ENCODE results near the gene CEL. TPM values are rescaled to one million over a fixed set of nuclear protein-coding genes. Genes with fewer than 3 reads are reported as not detected.

CEL gene
- total RNA-seq, 2 experiments from 2014 or later = 2.9 to 3.0 TPM

DNA sequence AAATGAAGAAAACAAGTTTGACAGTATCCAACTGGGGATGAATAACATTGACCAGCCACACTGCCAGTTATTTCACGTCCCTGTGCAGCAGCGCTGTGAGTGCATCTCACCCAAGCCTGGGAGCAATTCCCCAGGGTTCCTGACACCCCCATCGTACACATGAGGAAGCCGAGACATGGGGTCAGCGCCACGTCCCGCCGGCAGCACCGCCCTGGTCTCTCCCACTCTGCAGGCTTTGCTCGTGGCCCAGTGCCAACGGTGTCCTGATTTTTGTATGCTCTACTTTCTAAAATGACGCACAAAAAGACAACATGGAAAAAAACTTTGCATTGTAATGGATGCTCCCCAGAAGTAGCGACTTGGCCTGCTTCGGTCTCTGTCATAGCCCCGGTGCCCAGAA is 16.6 kb upstream of the CEL start:
- intact Hi-C loops (cut with micrococcal nuclease) = no loop called here
- TF ChIP-seq CTCF (IDR thresholded peaks at IDR 0.05) = no peak
- Mint-ChIP-seq H3K27me3 (no peaks in the 10 kb centered on the region), H3K4me3 (no peak overlapping the region), H3K9me3 (no peaks in the 10 kb centered on the region), H3K27ac (no peak overlapping the region), H3K36me3 (ENCODE audit: low read depth) (peaks cover 34% of the 10 kb centered on the region), H3K4me1 (ENCODE audit: low read depth) (peaks cover 7% of the 10 kb centered on the region)
- DNase-seq (no peak), ATAC-seq (no peak)
- ChIA-PET POLR2A (no interaction called here), CTCF (interaction anchor here (1.4 kb wide), 1 partner anchor 9 kb away, joined by 3 read pairs; no protein-coding TSS in a partner anchor)

DNA sequence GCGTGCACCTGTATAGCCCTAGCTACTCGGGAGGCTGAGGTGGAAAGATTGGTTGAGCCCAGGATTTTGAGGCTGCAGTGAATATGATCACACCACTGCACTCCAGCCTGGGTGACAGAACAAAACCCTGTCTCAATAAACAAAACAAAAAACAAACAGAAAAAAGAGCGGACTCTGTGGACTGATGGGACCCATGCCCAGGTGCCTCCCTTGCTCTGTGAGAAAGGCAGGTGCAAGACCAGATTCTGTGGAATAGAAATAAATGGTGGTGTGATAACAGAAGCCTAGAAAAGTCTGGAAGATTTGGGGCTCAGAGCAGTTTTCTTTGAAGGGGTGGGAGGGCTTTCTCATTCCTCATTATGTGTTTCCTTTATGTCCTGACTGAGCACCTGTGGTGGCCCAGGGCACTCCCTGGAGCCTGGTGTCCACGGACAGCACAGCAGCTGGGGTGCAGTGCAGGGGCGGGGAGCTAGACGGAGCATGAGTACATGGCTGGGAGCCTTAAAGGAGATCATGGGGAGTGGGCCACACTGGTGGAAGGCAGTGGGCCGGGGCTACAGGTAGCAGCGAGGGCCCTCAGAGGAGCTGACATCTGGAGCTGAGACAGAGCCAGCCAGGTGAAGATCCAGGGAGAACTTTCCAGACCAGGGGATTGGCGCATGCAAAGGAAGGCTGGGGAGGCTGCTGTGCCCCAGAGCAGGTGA is 15.4 kb upstream of the CEL start:
- ChIA-PET CTCF (interaction anchor here (1.4 to 2.9 kb wide), 2 partner anchors 10 to 98 kb away, joined by 3 to 10 read pairs; no protein-coding TSS in a partner anchor), POLR2A (interaction anchor here (1.6 kb wide), 1 partner anchor 10 kb away, joined by 3 read pairs; no protein-coding TSS in a partner anchor)
- DNase-seq = no peak
- H3K4me1 Mint-ChIP-seq (ENCODE audit: low read depth) = peaks cover 7% of the 10 kb centered on the region
- H3K27ac Mint-ChIP-seq = no peak overlapping the region
- no peak overlapping the region for H3K4me3 Mint-ChIP-seq
- intact Hi-C loops (cut with micrococcal nuclease) = no loop called here
- no peak for ATAC-seq
- H3K27me3 Mint-ChIP-seq = no peaks in the 10 kb centered on the region
- H3K36me3 Mint-ChIP-seq (ENCODE audit: low read depth) = peaks cover 37% of the 10 kb centered on the region
- TF ChIP-seq CTCF (IDR thresholded peaks at IDR 0.05) = no peak
- H3K9me3 Mint-ChIP-seq = no peaks in the 10 kb centered on the region

GRCh38 chr9:133046900-133047295 is 14.9 kb upstream of the CEL start:
- Mint-ChIP-seq H3K27me3 (no peaks in the 10 kb centered on the region), H3K9me3 (no peaks in the 10 kb centered on the region), H3K27ac (no peak overlapping the region), H3K36me3 (ENCODE audit: low read depth) (peaks cover 37% of the 10 kb centered on the region), H3K4me1 (ENCODE audit: low read depth) (peaks cover 7% of the 10 kb centered on the region), H3K4me3 (no peak overlapping the region)
- intact Hi-C loops (cut with micrococcal nuclease) = no loop called here
- ChIA-PET POLR2A (interaction anchor here (1.6 kb wide), 1 partner anchor 10 kb away, joined by 3 read pairs; no protein-coding TSS in a partner anchor), CTCF (interaction anchor here (1.5 to 2.9 kb wide), 2 partner anchors 11 to 97 kb away, joined by 3 to 10 read pairs; no protein-coding TSS in a partner anchor)
- ATAC-seq (no peak), DNase-seq (no peak)
- no peak for TF ChIP-seq CTCF (IDR thresholded peaks at IDR 0.05)

- TF ChIP-seq CTCF (IDR thresholded peaks at IDR 0.05) = peak; percentile 51
- no peak overlapping the region for H3K4me3 Mint-ChIP-seq
- no peak overlapping the region for H3K27ac Mint-ChIP-seq
- H3K27me3 Mint-ChIP-seq = no peaks in the 10 kb centered on the region
- ChIA-PET CTCF (interaction anchor here (0.6 to 3.2 kb wide), 9 partner anchors 8 to 98 kb away, joined by 3 to 11 read pairs (median 3); partner anchors contain the start of gene GTF3C5), POLR2A (interaction anchor here (1.0 kb wide), 1 partner anchor 17 kb away, joined by 8 read pairs; the partner anchor contains the start of gene GTF3C5)
- H3K4me1 Mint-ChIP-seq (ENCODE audit: low read depth) = peaks cover 7% of the 10 kb centered on the region
- peak; percentile 84 for ATAC-seq
- H3K36me3 Mint-ChIP-seq (ENCODE audit: low read depth) = peaks cover 34% of the 10 kb centered on the region
- intact Hi-C loops (cut with micrococcal nuclease) = no loop called here
- H3K9me3 Mint-ChIP-seq = no peaks in the 10 kb centered on the region
- peak; percentile 54 for DNase-seq
Observed at GRCh38 chr9:133048595-133048994, 13.2 kb upstream of the CEL start.

DNA sequence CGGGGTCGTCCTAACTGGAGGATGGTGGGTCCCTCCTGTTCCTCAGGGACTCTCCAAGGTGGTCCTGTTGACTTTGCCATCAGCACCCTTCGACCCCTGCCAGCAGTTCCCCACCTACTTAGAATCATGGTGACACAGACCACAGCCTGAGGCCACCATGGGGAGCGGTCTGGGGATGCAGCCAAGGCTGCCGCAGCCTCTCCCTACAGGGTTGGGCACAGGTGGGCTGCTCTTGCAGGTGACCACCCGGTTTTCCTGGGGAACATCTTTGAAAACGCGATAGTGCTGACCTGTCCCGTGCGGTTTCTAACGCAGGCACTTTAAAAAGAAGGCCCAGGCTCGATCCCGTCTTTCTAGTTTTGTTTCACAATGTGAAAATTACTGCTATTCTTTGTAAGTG is 12.7 kb upstream of the CEL start:
- H3K4me3 Mint-ChIP-seq = no peak overlapping the region
- no peaks in the 10 kb centered on the region for H3K27me3 Mint-ChIP-seq
- intact Hi-C loops (cut with micrococcal nuclease) = no loop called here
- H3K9me3 Mint-ChIP-seq = no peaks in the 10 kb centered on the region
- H3K4me1 Mint-ChIP-seq (ENCODE audit: low read depth) = peaks cover 7% of the 10 kb centered on the region
- POLR2A ChIA-PET = interaction anchor here (1.0 kb wide), 1 partner anchor 17 kb away, joined by 8 read pairs; the partner anchor contains the start of gene GTF3C5
- H3K36me3 Mint-ChIP-seq (ENCODE audit: low read depth) = peaks cover 36% of the 10 kb centered on the region
- CTCF ChIA-PET = interaction anchor here (0.6 to 3.2 kb wide), 8 partner anchors 8 to 98 kb away, joined by 3 to 11 read pairs (median 3); partner anchors contain the start of gene GTF3C5
- no peak for ATAC-seq
- no peak overlapping the region for H3K27ac Mint-ChIP-seq
- no peak for DNase-seq
- TF ChIP-seq CTCF (IDR thresholded peaks at IDR 0.05) = no peak

All from activated CD8-positive, alpha-beta T cell treated with anti-CD3 and anti-CD28 coated beads for 36 hours (primary cell).